HL-60 (cell line): ENCODE data around the gene CASKIN2.

Experiments
- DNase-seq, 2 experiments: peaks; one replicate each; pipeline ENCODE4 v3.0.0-alpha.2; 2010 to 2020; ENCODE audit warnings: low read depth in 1 of 2, low spot score in 1 of 2
- H3K27ac ChIP-seq: fragments of 250-450 bp; sonication (Bioruptor Pico); replicated peaks from 2 replicates; pipeline ENCODE4 v1.5.1; 2020; ENCODE audit warnings: mild to moderate bottlenecking, moderate library complexity
- H3K27me3 ChIP-seq: fragments of 250-450 bp; sonication (Bioruptor Pico); 2 replicates; pipeline ENCODE4 v1.5.1; 2021; ENCODE audit warnings: mild to moderate bottlenecking, moderate library complexity; ENCODE audit not compliant: insufficient read depth, poor library complexity, severe bottlenecking
- H3K4me3 ChIP-seq: replicated peaks from 2 replicates; pipeline ENCODE4 v1.5.1; 2011; ENCODE audit warnings: mild to moderate bottlenecking, control low read depth, low read length; ENCODE audit not compliant: insufficient read depth
- GABPA ChIP-seq: IDR thresholded peaks from 2 replicates; pipeline ENCODE4 v1.6.1; 2012; ENCODE audit warnings: low read depth
- POLR2AphosphoS5 ChIP-seq: IDR thresholded peaks from 2 replicates; pipeline ENCODE4 v1.6.1; 2012; ENCODE audit warnings: low read depth
- SPI1 ChIP-seq: IDR thresholded peaks from 2 replicates; pipeline ENCODE4 v1.6.1; 2012; ENCODE audit warnings: low read depth, mild to moderate bottlenecking, borderline replicate concordance
- TF ChIP-seq, protein P1 (sequence below): IDR thresholded peaks from one replicate; pipeline ENCODE4 v1.5.1; 2011; ENCODE audit warnings: low read length, control low read depth, inconsistent platforms; ENCODE audit not compliant: insufficient read depth
- TF ChIP-seq, protein P2 (sequence below): IDR thresholded peaks from 2 replicates; pipeline ENCODE4 v1.6.1; 2012; ENCODE audit warnings: low read depth; ENCODE audit not compliant: insufficient replicate concordance

Gene CASKIN2

DNA sequence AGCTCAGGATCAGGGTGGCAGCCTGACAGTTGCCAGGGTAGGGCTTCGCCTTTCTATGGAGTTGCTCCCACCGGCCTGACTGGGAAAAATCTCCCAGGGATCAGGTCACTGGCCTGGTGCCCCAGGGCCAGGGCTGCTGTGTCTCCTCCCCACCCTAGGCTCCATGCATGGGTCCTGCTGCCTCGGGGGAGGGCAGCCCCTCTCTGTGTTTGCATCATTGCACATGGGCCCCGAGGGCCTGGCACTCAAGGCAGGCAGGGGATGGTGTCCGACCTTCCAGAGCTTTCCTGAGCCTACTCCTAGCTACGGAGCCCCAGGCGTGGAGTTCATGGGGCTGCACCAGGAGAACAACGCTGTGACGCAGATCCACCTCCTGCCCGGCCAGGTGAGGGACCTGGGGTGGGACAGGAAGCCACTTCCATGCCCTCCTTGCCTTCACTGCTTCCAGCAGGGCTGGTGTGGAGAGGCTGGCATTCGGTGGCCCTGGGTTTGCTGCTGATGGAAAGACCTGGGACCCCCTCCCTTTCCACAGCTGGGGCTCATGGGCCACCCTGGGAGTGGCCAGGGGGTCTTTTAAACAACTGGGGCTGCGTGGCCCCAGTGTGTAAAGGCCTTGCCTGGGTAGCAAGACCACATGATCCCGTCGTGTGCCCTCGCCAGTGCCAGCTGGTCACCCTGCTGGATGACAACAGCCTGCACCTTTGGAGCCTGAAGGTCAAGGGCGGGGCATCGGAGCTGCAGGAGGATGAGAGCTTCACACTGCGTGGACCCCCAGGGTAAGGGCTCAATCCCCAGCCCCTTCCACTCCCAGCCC is 42.7 kb upstream of the CASKIN2 start:
- DNase-seq, result no peak
- Histone ChIP-seq H3K27me3 (no peaks in the 10 kb centered on the region), H3K27ac (no peak overlapping the region), H3K4me3 (no peak overlapping the region)
- TF ChIP-seq POLR2AphosphoS5, result no peak
- TF ChIP-seq SPI1, result no peak
- TF ChIP-seq, protein P1, sequence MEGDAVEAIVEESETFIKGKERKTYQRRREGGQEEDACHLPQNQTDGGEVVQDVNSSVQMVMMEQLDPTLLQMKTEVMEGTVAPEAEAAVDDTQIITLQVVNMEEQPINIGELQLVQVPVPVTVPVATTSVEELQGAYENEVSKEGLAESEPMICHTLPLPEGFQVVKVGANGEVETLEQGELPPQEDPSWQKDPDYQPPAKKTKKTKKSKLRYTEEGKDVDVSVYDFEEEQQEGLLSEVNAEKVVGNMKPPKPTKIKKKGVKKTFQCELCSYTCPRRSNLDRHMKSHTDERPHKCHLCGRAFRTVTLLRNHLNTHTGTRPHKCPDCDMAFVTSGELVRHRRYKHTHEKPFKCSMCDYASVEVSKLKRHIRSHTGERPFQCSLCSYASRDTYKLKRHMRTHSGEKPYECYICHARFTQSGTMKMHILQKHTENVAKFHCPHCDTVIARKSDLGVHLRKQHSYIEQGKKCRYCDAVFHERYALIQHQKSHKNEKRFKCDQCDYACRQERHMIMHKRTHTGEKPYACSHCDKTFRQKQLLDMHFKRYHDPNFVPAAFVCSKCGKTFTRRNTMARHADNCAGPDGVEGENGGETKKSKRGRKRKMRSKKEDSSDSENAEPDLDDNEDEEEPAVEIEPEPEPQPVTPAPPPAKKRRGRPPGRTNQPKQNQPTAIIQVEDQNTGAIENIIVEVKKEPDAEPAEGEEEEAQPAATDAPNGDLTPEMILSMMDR, result no peak
- TF ChIP-seq, protein P2, sequence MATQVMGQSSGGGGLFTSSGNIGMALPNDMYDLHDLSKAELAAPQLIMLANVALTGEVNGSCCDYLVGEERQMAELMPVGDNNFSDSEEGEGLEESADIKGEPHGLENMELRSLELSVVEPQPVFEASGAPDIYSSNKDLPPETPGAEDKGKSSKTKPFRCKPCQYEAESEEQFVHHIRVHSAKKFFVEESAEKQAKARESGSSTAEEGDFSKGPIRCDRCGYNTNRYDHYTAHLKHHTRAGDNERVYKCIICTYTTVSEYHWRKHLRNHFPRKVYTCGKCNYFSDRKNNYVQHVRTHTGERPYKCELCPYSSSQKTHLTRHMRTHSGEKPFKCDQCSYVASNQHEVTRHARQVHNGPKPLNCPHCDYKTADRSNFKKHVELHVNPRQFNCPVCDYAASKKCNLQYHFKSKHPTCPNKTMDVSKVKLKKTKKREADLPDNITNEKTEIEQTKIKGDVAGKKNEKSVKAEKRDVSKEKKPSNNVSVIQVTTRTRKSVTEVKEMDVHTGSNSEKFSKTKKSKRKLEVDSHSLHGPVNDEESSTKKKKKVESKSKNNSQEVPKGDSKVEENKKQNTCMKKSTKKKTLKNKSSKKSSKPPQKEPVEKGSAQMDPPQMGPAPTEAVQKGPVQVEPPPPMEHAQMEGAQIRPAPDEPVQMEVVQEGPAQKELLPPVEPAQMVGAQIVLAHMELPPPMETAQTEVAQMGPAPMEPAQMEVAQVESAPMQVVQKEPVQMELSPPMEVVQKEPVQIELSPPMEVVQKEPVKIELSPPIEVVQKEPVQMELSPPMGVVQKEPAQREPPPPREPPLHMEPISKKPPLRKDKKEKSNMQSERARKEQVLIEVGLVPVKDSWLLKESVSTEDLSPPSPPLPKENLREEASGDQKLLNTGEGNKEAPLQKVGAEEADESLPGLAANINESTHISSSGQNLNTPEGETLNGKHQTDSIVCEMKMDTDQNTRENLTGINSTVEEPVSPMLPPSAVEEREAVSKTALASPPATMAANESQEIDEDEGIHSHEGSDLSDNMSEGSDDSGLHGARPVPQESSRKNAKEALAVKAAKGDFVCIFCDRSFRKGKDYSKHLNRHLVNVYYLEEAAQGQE, result no peak
- TF ChIP-seq GABPA, result no peak

DNA sequence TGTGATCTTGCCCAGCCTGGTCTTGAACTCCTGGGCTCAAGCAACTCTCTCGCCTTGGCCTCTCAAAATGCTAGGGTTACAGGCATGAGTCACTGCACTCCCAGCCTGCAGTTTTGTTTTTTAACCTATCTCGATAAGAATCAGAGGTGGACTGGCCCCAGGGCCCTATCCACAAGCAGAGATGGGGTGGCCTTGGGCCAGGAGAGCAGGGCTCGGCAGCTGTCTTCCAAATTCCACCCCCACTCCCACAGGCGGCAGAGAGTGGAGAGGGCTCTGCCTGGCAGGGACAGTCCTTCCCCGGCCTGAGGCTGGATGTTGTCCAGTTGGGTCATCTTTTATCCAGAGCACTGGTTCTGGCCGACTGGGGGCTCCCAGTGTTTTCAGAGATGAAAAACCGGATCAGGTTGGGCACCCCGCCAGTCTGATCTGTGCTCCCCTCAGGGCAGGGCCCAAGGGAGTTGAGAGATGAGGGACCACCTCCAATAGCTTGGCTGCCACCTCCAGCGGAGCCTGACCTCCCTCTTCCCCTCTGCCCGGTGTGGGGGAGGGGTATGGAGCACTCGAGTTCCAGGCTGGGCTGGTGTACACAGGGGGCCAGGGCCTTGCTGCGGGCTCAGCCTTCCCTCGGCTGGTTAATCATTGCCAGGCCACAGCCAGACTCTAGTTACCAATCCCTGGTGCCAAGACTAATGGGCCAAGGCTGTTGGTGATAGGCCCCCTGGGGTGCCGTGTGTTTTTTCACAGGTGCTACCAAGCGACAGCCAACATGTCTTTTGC is 41.9 kb upstream of the CASKIN2 start:
- Histone ChIP-seq H3K4me3 (no peak overlapping the region), H3K27ac (no peak overlapping the region), H3K27me3 (no peaks in the 10 kb centered on the region)
- TF ChIP-seq SPI1 (no peak), POLR2AphosphoS5 (no peak), GABPA (no peak)
- TF ChIP-seq, protein P2, result no peak
- TF ChIP-seq, protein P1, result no peak
- DNase-seq, result no peak

DNA sequence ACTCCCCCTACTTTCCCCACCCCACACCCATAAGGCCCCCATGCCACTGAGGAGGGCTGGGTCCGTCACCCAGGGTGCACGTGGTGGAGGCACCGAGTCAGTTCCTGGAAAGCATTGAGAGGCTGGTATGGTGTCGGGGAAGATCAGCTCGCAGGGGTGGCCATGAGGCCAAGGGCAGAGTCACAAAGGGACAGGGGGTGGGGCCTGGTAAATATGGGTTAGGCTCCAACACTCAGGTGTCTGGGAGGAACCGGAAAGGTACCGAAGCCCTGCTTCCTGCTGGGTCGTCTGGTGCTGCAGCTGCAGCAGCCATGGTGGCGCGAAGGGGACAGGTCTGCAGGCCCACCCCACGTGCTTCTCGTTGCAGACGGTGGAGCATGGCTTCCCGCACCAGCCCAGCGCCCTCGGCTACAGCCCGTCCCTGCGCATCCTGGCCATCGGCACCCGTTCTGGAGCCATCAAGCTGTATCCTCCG is 40.4 kb upstream of the CASKIN2 start:
- no peaks in the 10 kb centered on the region for H3K27me3 ChIP-seq
- no peak overlapping the region for H3K4me3 ChIP-seq
- no peak for TF ChIP-seq GABPA
- TF ChIP-seq, protein P2, result no peak
- TF ChIP-seq SPI1, result no peak
- no peak for TF ChIP-seq POLR2AphosphoS5
- TF ChIP-seq, protein P1, result no peak
- no peak overlapping the region for H3K27ac ChIP-seq
- DNase-seq, result no peak
